ENCODE results near the gene HNRNPLL.
"Not testable (repeated sequence)": the region's sequence is repeated elsewhere in the genome, so short reads cannot be mapped to it uniquely, and the experiment has no call there.

HNRNPLL gene

GRCh38 chr2:38620282-38620977 lies 17.7 kb upstream of the HNRNPLL start:
- in situ Hi-C loops (cut with HindIII; ENCODE audit: low sequenced_read_pairs): no loop called here

- in situ Hi-C loops (cut with HindIII; ENCODE audit: low sequenced_read_pairs): no loop called here
These were observed 16.9 kb upstream of the HNRNPLL start for GRCh38 chr2:38619458-38620164.

- in situ Hi-C loops (cut with HindIII; ENCODE audit: low sequenced_read_pairs): no loop called here
These were observed 14.6 kb upstream of the HNRNPLL start for GRCh38 chr2:38617301-38617700.

- in situ Hi-C loops (cut with HindIII; ENCODE audit: low sequenced_read_pairs): no loop called here
These were observed 12.5 kb upstream of the HNRNPLL start for GRCh38 chr2:38615237-38615636.

- in situ Hi-C loops (cut with HindIII; ENCODE audit: low sequenced_read_pairs): loop anchor here (5.0 kb wide), 1 partner anchor 37 kb away; no protein-coding TSS in a partner anchor
These were observed 11.1 kb upstream of the HNRNPLL start for GRCh38 chr2:38613849-38614213.

GRCh38 chr2:38613126-38613848 lies 10.6 kb upstream of the HNRNPLL start:
- in situ Hi-C loops (cut with HindIII; ENCODE audit: low sequenced_read_pairs): loop anchor here (5.0 kb wide), 1 partner anchor 36 kb away; no protein-coding TSS in a partner anchor

GRCh38 chr2:38610851-38611801 lies 8.4 kb upstream of the HNRNPLL start:
- in situ Hi-C loops (cut with HindIII; ENCODE audit: low sequenced_read_pairs): loop anchor here (5.0 kb wide), 1 partner anchor 34 kb away; no protein-coding TSS in a partner anchor

- in situ Hi-C loops (cut with HindIII; ENCODE audit: low sequenced_read_pairs): not testable (repeated sequence)
These were observed 6.5 kb upstream of the HNRNPLL start for GRCh38 chr2:38609246-38609645.

- in situ Hi-C loops (cut with HindIII; ENCODE audit: low sequenced_read_pairs): no loop called here
These were observed 6.0 kb upstream of the HNRNPLL start for GRCh38 chr2:38608755-38609154.

GRCh38 chr2:38605298-38605830 lies 2.6 kb upstream of the HNRNPLL start:
- in situ Hi-C loops (cut with HindIII; ENCODE audit: low sequenced_read_pairs): no loop called here

- in situ Hi-C loops (cut with HindIII; ENCODE audit: low sequenced_read_pairs): no loop called here
These were observed 918 bp upstream of the HNRNPLL start for GRCh38 chr2:38603402-38604290.

- in situ Hi-C loops (cut with HindIII; ENCODE audit: low sequenced_read_pairs): no loop called here
These were observed 494 bp downstream of the HNRNPLL start for GRCh38 chr2:38602136-38602731.

GRCh38 chr2:38601463-38602135 lies 1.1 kb downstream of the HNRNPLL start:
- in situ Hi-C loops (cut with HindIII; ENCODE audit: low sequenced_read_pairs): no loop called here

GRCh38 chr2:38600921-38601455 lies 1.7 kb downstream of the HNRNPLL start:
- in situ Hi-C loops (cut with HindIII; ENCODE audit: low sequenced_read_pairs): no loop called here

GRCh38 chr2:38600242-38600891 lies 2.4 kb downstream of the HNRNPLL start:
- in situ Hi-C loops (cut with HindIII; ENCODE audit: low sequenced_read_pairs): no loop called here

GRCh38 chr2:38599706-38600105 lies 3.0 kb downstream of the HNRNPLL start:
- in situ Hi-C loops (cut with HindIII; ENCODE audit: low sequenced_read_pairs): no loop called here

GRCh38 chr2:38598991-38599295 lies 3.8 kb downstream of the HNRNPLL start:
- in situ Hi-C loops (cut with HindIII; ENCODE audit: low sequenced_read_pairs): no loop called here
